ENCODE measurements around the gene CORO2B. TPM values are rescaled to one million over a fixed set of nuclear protein-coding genes. Genes with fewer than 3 reads are reported as not detected.

Gene CORO2B
- total RNA-seq, 1 donor from 2014 or later, result 1.1 TPM

DNA sequence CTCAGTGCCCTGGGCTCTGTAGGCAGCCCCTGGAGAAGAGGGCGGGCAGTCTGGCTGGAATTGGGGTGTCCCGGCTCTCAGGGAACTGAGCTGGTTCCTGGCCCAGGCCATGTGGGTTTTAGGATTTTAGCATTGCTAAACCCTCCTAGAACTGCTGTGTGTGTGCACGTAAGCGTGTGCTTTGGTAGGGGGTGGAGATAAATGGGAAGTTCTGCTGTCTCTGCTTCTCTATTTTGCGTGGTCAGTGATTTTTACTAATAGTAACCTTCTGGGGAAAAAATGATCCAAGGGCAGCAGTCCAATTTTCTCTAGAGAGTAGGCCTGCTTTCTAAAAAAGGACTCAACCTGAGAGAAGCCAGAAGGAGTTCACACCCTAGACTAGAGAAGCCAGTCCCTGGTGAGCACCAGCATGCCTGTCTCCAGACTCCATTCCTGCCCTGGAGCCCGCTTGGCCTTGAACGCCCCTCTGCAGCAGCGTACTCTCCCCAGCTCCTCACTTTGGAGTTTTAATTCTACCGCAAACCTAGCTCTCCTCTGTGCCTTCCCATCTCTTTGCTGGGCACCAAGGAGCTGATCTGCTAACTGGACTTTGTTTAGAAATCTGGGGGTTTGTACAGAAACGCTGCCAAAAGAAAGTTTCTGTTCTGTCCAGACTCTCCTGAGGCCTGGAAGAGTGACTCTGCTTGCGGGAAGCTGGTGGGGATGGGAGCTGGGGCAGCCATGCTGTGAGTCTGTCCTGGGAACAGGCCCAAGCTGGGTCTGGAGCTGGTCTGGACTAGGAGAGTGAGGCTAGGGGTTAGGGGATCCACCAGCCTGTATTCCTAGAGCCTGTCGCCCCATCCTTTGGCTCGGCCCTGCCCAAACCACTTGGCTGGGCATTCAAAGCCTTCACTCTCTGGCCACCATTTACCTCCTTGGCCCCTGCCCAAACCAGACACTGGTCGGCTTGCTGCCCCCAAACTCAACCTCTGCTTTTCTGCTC lies 19.7 kb downstream of the CORO2B start:
- Mint-ChIP-seq H3K4me3 (no peak overlapping the region), H3K27ac (peak overlapping the region; percentile 41), H3K36me3 (no peaks in the 10 kb centered on the region), H3K4me1 (peaks cover 16% of the 10 kb centered on the region), H3K9me3 (no peaks in the 10 kb centered on the region), H3K27me3 (ENCODE audit: low read depth) (peaks cover 6% of the 10 kb centered on the region)
- TF ChIP-seq, protein P1, sequence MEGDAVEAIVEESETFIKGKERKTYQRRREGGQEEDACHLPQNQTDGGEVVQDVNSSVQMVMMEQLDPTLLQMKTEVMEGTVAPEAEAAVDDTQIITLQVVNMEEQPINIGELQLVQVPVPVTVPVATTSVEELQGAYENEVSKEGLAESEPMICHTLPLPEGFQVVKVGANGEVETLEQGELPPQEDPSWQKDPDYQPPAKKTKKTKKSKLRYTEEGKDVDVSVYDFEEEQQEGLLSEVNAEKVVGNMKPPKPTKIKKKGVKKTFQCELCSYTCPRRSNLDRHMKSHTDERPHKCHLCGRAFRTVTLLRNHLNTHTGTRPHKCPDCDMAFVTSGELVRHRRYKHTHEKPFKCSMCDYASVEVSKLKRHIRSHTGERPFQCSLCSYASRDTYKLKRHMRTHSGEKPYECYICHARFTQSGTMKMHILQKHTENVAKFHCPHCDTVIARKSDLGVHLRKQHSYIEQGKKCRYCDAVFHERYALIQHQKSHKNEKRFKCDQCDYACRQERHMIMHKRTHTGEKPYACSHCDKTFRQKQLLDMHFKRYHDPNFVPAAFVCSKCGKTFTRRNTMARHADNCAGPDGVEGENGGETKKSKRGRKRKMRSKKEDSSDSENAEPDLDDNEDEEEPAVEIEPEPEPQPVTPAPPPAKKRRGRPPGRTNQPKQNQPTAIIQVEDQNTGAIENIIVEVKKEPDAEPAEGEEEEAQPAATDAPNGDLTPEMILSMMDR (IDR thresholded peaks at IDR 0.05; ENCODE audit: unreplicated experiment), result no peak
- no peak for DNase-seq (ENCODE audit: low spot score in 2 of 2, unreplicated experiment in 2 of 2)

DNA sequence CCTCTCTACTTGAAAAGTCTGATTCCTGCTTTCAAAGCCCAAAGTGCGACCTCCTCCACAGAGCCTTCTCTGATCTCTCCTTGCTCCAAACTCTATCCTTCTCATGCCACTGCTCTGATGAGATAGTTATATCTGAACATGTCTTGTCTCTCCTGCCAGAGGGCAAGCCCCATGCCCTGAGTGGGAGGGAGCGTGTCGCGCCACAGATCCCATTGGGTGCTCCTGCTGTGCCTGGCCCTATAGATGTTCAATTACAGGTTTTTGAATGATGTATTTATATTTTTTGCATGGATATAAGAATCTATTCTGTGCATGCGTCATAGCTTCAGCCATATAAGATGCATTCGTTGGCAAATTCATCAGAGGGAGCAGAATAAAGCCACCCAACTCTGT lies 20.4 kb downstream of the CORO2B start:
- TF ChIP-seq, protein P1 (IDR thresholded peaks at IDR 0.05; ENCODE audit: unreplicated experiment), result no peak
- no peaks in the 10 kb centered on the region for H3K9me3 Mint-ChIP-seq
- no peak overlapping the region for H3K27ac Mint-ChIP-seq
- no peak overlapping the region for H3K4me3 Mint-ChIP-seq
- peaks cover 2% of the 10 kb centered on the region for H3K27me3 Mint-ChIP-seq (ENCODE audit: low read depth)
- no peak for DNase-seq (ENCODE audit: low spot score in 2 of 2, unreplicated experiment in 2 of 2)
- no peaks in the 10 kb centered on the region for H3K36me3 Mint-ChIP-seq
- H3K4me1 Mint-ChIP-seq, result peaks cover 21% of the 10 kb centered on the region

DNA sequence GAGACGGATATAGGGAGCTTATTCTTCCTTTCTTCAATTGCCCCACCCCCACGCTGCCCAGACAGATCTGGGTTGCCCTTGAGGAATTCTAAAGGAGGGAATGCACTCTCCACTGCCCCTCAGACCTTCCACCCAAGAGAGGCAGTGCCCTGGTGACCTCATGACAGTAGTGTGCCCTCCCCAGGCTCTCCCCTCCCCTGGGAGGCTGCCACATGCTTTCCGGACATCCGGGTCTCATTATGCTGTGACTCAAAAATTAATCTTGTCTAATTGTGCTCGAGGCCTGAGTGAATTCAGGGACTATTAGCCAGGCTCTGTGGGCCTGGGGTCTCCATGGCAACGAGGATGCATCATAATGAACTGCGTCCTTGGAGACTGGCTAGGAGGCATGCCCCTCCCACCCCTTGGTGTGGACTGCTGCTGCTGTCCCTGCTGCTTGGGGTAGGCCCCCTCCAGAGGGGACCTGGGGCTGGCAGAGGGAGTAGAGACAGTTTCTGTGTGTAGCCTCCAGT lies 20.8 kb downstream of the CORO2B start:
- Mint-ChIP-seq H3K4me1 (peaks cover 22% of the 10 kb centered on the region), H3K9me3 (no peaks in the 10 kb centered on the region), H3K4me3 (no peak overlapping the region), H3K27ac (no peak overlapping the region), H3K27me3 (ENCODE audit: low read depth) (peaks cover 2% of the 10 kb centered on the region), H3K36me3 (no peaks in the 10 kb centered on the region)
- TF ChIP-seq, protein P1 (IDR thresholded peaks at IDR 0.05; ENCODE audit: unreplicated experiment), result no peak
- DNase-seq (ENCODE audit: low spot score in 2 of 2, unreplicated experiment in 2 of 2), result no peak

DNA sequence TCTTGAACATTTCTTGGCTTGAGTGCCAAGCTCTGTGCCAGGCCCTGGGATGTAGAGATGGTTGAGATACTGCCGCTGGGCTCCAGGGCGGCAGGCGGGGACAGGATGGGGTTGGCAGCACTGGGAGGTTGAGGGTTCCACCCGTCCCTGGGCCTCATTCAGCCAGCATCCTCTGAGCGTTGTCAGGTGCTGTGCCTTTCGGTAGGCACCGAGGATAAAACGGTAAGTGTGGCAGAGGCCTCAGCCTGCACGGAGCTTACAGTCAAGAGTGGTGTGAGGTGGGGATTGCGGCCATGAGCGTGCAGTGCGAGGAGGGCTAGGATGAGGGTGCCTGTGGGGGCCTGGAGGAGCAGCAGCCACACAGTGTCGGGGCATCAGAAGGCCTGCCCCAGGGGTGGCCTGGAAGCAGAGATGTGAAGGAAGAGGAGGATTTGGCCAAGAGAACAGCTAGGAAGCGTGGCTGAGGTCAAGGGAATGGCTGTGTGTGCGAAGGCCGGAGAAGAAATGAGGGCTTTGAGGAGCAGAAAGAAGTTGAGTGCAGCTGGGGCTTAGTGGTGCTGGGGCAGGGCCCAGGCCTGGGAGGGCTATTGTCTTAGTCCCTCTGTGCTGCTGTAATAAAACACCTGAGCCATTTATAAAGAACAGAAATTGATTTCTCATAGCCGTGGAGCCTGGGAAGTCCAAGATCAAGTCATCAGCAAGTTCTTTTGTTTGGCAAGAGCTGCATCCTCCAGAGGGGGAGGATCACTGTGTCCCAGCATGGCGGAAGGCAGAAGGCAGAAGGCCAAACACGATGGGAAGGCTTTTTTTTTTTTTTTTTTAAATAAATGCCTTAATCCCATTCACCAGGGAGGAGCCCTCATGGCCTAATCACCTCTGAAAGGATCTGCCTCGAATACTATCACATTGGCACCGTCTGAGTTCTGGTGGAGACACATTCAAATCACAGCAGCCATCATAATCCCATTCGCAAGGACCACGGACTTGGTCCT lies 22.7 kb downstream of the CORO2B start:
- H3K9me3 Mint-ChIP-seq, result no peaks in the 10 kb centered on the region
- no peaks in the 10 kb centered on the region for H3K27me3 Mint-ChIP-seq (ENCODE audit: low read depth)
- TF ChIP-seq, protein P1 (IDR thresholded peaks at IDR 0.05; ENCODE audit: unreplicated experiment), result no peak
- no peak for DNase-seq (ENCODE audit: low spot score in 2 of 2, unreplicated experiment in 2 of 2)
- H3K27ac Mint-ChIP-seq, result no peak overlapping the region
- peaks cover 1% of the 10 kb centered on the region for H3K36me3 Mint-ChIP-seq
- no peak overlapping the region for H3K4me3 Mint-ChIP-seq
- H3K4me1 Mint-ChIP-seq, result peaks cover 25% of the 10 kb centered on the region

DNA sequence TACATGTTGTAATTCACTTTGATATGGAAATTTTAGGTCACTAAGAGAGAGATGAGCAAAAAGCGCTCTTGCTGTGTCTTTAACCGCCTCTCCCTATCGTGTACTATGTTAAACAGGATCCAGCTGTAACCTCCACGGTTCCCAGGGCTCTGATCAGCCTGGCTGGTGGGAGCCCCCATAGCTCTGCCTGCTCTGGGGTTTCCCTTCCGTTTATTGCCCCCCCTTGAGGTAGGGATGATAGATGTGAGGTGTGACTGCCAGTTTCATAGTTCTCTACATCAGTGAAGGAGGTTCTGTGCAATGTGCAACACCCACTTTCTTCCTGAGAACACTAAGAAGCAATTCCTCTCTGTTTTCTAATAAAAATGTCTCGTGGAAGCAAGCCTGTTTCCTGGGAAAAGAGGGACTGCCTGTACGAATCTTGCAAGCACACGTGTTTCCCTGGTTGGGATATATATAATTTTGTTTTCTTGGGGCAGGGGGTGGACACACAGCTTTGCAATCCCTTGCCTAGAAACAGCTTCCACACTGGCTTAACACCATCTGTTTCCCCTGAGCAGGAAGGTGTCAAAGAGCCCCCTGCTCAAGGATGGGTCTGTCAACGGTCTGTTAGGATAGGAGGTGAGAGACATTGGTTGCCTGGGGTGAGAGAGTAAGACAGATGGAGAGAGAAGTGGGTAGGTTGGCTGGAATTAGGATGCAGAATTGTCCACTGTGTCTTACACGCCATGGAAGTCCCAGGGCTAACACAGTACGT lies 23.8 kb downstream of the CORO2B start:
- TF ChIP-seq, protein P1 (IDR thresholded peaks at IDR 0.05; ENCODE audit: unreplicated experiment), result no peak
- Mint-ChIP-seq H3K4me3 (no peak overlapping the region), H3K4me1 (peaks cover 26% of the 10 kb centered on the region), H3K27me3 (ENCODE audit: low read depth) (no peaks in the 10 kb centered on the region), H3K27ac (no peak overlapping the region), H3K36me3 (peaks cover 1% of the 10 kb centered on the region), H3K9me3 (no peaks in the 10 kb centered on the region)
- no peak for DNase-seq (ENCODE audit: low spot score in 2 of 2, unreplicated experiment in 2 of 2)

Measured in mesothelial cell of epicardium (in vitro differentiated cells).